ENCODE results near the gene SWAP70. TPM values are rescaled to one million over a fixed set of nuclear protein-coding genes. Genes with fewer than 3 reads are reported as not detected.

Gene SWAP70
- total and polyA plus RNA-seq, 2 experiments from 2014 or later = 30.3 to 33.3 TPM

DNA sequence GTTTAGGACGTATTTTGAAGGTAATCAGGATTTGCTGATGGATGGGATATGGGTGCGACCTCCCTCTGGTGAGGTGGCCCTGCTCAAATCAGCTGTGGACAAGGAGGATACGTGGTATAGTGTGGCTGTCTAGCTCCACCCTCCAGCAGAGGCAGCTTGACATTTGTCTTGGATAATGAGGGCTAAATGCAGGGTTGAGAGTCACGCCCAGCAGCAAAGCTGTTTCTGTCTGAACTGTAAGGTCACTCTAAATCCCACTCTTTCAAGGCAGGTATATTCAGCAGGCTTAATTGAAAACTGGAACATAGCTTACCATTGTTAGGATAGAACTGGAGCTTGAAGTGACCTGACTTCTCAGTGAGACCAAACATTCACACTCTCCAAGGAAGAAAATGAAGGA, 98.7 kb downstream of the SWAP70 start:
- Histone ChIP-seq H2AFZ (no peak overlapping the region), H3K36me3 (ENCODE audit: insufficient read depth) (no peaks in the 10 kb centered on the region), H3K4me2 (no peak overlapping the region), H4K20me1 (replicated peaks; ENCODE audit: insufficient read depth) (no peaks in the 10 kb centered on the region), H3K27ac (ENCODE audit: low read depth) (no peak overlapping the region), H3K9me2 (ENCODE audit: insufficient read depth) (peaks cover 28% of the 10 kb centered on the region), H3K4me1 (ENCODE audit: insufficient read depth) (peaks cover 10% of the 10 kb centered on the region), H3K4me3 (no peak overlapping the region), H3K27me3 (ENCODE audit: insufficient read depth) (no peaks in the 10 kb centered on the region), H3K79me2 (replicated peaks; ENCODE audit: insufficient read depth) (no peaks in the 10 kb centered on the region), H3F3A (replicated peaks; ENCODE audit: low read depth) (0 out of 2 replicates have a peak, but pooled peaks cover 7% of the 10 kb centered on the region)
- Mint-ChIP-seq H3K27ac (no peak overlapping the region), H3K27me3 (ENCODE audit: insufficient read depth, low read depth, poor library complexity) (peaks cover 4% of the 10 kb centered on the region), H3K4me3 (no peak overlapping the region), H3K36me3 (ENCODE audit: low read depth) (no peaks in the 10 kb centered on the region; the same call in 2 of the 3 replicates), H3K4me1 (peaks cover 23% of the 10 kb centered on the region), H3K9me3 (peaks cover 3% of the 10 kb centered on the region; the same call in 2 of the 3 replicates)
- TF ChIP-seq JUNB (IDR thresholded peaks at IDR 0.05; ENCODE audit: unreplicated experiment) (no peak), EZH2phosphoT487 (IDR thresholded peaks at IDR 0.05; ENCODE audit: unreplicated experiment) (no peak), EZH2 (IDR thresholded peaks at IDR 0.05; ENCODE audit: low read depth, unreplicated experiment) (no peak), ZNF331 (CRISPR knock-in tag; IDR thresholded peaks at IDR 0.05; ENCODE audit: low read depth) (no peak), CREB1 (CRISPR knock-in tag; IDR thresholded peaks at IDR 0.05; ENCODE audit: low read depth) (no peak), NANOG (IDR thresholded peaks at IDR 0.05; ENCODE audit: borderline replicate concordance) (no peak), STAT1 (IDR thresholded peaks at IDR 0.05; ENCODE audit: unreplicated experiment) (no peak)
- TF ChIP-seq, protein P1, sequence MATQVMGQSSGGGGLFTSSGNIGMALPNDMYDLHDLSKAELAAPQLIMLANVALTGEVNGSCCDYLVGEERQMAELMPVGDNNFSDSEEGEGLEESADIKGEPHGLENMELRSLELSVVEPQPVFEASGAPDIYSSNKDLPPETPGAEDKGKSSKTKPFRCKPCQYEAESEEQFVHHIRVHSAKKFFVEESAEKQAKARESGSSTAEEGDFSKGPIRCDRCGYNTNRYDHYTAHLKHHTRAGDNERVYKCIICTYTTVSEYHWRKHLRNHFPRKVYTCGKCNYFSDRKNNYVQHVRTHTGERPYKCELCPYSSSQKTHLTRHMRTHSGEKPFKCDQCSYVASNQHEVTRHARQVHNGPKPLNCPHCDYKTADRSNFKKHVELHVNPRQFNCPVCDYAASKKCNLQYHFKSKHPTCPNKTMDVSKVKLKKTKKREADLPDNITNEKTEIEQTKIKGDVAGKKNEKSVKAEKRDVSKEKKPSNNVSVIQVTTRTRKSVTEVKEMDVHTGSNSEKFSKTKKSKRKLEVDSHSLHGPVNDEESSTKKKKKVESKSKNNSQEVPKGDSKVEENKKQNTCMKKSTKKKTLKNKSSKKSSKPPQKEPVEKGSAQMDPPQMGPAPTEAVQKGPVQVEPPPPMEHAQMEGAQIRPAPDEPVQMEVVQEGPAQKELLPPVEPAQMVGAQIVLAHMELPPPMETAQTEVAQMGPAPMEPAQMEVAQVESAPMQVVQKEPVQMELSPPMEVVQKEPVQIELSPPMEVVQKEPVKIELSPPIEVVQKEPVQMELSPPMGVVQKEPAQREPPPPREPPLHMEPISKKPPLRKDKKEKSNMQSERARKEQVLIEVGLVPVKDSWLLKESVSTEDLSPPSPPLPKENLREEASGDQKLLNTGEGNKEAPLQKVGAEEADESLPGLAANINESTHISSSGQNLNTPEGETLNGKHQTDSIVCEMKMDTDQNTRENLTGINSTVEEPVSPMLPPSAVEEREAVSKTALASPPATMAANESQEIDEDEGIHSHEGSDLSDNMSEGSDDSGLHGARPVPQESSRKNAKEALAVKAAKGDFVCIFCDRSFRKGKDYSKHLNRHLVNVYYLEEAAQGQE (IDR thresholded peaks at IDR 0.05; ENCODE audit: unreplicated experiment) = no peak
- TF ChIP-seq, protein P2, sequence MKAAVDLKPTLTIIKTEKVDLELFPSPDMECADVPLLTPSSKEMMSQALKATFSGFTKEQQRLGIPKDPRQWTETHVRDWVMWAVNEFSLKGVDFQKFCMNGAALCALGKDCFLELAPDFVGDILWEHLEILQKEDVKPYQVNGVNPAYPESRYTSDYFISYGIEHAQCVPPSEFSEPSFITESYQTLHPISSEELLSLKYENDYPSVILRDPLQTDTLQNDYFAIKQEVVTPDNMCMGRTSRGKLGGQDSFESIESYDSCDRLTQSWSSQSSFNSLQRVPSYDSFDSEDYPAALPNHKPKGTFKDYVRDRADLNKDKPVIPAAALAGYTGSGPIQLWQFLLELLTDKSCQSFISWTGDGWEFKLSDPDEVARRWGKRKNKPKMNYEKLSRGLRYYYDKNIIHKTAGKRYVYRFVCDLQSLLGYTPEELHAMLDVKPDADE (IDR thresholded peaks at IDR 0.05) = no peak
- TF ChIP-seq, protein P3, sequence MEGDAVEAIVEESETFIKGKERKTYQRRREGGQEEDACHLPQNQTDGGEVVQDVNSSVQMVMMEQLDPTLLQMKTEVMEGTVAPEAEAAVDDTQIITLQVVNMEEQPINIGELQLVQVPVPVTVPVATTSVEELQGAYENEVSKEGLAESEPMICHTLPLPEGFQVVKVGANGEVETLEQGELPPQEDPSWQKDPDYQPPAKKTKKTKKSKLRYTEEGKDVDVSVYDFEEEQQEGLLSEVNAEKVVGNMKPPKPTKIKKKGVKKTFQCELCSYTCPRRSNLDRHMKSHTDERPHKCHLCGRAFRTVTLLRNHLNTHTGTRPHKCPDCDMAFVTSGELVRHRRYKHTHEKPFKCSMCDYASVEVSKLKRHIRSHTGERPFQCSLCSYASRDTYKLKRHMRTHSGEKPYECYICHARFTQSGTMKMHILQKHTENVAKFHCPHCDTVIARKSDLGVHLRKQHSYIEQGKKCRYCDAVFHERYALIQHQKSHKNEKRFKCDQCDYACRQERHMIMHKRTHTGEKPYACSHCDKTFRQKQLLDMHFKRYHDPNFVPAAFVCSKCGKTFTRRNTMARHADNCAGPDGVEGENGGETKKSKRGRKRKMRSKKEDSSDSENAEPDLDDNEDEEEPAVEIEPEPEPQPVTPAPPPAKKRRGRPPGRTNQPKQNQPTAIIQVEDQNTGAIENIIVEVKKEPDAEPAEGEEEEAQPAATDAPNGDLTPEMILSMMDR (conservative IDR thresholded peaks at IDR 0.05; ENCODE audit: low read depth in 2 of 2) = no peak
- TF ChIP-seq, protein P4, sequence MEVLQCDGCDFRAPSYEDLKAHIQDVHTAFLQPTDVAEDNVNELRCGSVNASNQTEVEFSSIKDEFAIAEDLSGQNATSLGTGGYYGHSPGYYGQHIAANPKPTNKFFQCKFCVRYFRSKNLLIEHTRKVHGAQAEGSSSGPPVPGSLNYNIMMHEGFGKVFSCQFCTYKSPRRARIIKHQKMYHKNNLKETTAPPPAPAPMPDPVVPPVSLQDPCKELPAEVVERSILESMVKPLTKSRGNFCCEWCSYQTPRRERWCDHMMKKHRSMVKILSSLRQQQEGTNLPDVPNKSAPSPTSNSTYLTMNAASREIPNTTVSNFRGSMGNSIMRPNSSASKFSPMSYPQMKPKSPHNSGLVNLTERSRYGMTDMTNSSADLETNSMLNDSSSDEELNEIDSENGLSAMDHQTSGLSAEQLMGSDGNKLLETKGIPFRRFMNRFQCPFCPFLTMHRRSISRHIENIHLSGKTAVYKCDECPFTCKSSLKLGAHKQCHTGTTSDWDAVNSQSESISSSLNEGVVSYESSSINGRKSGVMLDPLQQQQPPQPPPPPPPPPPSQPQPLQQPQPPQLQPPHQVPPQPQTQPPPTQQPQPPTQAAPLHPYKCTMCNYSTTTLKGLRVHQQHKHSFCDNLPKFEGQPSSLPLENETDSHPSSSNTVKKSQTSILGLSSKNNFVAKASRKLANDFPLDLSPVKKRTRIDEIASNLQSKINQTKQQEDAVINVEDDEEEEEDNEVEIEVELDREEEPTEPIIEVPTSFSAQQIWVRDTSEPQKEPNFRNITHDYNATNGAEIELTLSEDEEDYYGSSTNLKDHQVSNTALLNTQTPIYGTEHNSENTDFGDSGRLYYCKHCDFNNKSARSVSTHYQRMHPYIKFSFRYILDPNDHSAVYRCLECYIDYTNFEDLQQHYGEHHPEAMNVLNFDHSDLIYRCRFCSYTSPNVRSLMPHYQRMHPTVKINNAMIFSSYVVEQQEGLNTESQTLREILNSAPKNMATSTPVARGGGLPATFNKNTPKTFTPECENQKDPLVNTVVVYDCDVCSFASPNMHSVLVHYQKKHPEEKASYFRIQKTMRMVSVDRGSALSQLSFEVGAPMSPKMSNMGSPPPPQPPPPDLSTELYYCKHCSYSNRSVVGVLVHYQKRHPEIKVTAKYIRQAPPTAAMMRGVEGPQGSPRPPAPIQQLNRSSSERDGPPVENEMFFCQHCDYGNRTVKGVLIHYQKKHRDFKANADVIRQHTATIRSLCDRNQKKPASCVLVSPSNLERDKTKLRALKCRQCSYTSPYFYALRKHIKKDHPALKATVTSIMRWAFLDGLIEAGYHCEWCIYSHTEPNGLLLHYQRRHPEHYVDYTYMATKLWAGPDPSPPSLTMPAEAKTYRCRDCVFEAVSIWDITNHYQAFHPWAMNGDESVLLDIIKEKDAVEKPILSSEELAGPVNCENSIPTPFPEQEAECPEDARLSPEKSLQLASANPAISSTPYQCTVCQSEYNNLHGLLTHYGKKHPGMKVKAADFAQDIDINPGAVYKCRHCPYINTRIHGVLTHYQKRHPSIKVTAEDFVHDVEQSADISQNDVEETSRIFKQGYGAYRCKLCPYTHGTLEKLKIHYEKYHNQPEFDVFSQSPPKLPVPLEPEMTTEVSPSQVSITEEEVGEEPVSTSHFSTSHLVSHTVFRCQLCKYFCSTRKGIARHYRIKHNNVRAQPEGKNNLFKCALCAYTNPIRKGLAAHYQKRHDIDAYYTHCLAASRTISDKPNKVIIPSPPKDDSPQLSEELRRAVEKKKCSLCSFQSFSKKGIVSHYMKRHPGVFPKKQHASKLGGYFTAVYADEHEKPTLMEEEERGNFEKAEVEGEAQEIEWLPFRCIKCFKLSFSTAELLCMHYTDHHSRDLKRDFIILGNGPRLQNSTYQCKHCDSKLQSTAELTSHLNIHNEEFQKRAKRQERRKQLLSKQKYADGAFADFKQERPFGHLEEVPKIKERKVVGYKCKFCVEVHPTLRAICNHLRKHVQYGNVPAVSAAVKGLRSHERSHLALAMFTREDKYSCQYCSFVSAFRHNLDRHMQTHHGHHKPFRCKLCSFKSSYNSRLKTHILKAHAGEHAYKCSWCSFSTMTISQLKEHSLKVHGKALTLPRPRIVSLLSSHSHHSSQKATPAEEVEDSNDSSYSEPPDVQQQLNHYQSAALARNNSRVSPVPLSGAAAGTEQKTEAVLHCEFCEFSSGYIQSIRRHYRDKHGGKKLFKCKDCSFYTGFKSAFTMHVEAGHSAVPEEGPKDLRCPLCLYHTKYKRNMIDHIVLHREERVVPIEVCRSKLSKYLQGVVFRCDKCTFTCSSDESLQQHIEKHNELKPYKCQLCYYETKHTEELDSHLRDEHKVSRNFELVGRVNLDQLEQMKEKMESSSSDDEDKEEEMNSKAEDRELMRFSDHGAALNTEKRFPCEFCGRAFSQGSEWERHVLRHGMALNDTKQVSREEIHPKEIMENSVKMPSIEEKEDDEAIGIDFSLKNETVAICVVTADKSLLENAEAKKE (CRISPR knock-in tag; IDR thresholded peaks at IDR 0.05) = no peak
- DNase-seq (ENCODE audit: low spot score) (no peak), ATAC-seq (no peak)
